HG02973 (cell line): ENCODE data around the gene LPA.
"Not testable (repeated sequence)": the region's sequence is repeated elsewhere in the genome, so short reads cannot be mapped to it uniquely, and the experiment has no call there.

Experiments
- ATAC-seq: cut with Tn5 transposase; IDR thresholded peaks from one replicate; pipeline ENCODE4 v1.9.1; 2021; ENCODE audit warnings: moderate library complexity; ENCODE audit not compliant: unreplicated experiment

LPA gene

DNA sequence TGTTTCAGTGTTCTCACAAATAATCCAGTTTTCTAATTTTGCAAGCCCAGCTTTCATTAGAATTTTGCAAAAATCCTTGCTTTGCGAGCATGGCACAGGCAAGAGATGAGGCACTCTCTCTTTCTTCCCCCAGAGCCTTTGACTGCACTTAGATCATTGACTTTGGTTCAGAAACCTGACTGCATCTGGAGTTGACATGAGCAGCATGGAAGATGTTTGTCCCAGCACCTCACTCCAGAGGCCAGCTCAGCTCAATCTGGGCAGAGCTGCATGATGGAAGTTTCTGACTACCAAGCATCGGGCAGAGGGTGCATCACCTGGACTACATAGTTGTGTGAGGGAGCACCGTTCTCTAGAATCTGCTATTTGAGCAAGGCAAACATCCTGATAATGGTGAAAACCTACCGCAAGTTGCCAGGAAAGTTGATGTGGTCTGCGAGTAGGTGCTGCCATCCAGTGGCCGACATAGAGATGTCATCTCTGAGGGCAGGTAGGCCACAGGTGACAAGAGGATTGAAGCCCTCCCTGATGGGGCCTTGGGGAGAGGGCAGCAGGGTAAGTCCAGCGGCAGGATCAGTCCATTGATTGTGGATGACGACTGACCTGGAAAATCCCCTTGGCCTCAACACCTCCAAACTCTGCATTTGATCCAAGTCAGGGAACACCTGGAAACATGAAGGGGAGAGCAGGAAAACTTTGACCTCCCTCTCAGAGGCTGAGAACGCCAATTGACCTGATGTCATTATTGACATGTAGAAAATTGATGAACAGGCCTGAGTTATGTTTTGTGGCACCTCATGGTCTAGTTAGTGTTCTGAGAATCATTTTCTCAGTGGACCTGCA, 3.8 kb upstream of the LPA start:
- ATAC-seq = peak; percentile 83

DNA sequence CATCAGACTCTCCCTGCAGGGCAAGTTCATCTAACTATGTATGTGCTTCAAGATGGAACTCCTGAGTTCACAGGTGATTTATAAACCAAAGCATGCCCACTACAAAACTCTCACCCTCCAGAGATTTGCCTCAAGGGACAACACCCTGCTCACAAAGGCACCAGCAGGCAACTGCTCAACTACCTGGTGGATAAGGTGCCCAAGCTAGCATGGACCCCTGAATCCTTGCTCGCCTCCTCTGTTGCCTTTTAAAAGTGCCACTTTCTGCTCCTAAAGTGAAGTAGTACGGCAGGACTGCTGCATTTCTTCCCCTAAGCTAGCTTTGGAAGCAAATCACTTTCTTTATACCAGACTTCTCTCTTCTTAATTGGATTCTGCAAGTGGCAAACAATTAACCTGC, 1.2 kb downstream of the LPA start:
- no peak for ATAC-seq

DNA sequence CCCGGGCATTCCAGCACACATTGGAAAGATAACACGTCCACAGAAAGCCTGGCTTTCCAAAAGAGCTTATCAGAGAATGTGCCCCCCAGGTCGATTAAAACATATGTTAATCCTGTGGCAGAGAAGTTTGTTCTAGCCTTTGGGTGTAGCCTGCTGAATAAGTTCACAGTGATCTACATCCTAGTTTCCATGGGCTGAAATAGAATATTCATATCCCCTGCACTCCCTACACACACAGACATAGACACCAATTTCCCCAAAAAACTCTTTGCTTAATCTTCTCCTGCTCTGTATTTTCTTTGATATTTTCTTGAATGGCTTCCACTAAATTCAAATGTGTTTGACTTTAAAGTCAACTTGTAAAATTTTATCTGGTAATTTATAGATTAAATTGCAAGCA, 1.6 kb downstream of the LPA start:
- no peak for ATAC-seq

- ATAC-seq = no peak
Measured at GRCh38 chr6:160661216-160661615, 2.9 kb downstream of the LPA start.

- no peak for ATAC-seq
Measured at GRCh38 chr6:160659562-160659961, 4.5 kb downstream of the LPA start.

DNA sequence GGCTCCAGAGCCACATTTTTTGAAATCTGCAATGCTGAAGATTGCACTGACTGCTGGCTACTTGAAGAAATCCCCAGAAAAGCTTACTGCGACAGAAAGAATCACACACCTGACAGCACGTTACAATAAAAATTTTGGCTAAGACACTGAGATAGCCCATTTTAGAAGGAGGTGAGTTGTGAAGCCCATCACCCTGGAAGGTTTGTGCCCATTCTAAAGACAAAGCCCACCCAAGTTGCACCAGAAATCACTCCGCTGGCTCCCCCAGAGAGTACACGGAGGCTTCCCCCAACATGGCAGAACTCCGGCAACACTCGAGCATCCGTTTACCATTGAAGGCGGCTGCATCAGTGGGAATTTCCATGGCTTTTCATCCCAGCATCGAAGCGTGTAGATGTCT, 29.4 kb downstream of the LPA start:
- no peak for ATAC-seq

DNA sequence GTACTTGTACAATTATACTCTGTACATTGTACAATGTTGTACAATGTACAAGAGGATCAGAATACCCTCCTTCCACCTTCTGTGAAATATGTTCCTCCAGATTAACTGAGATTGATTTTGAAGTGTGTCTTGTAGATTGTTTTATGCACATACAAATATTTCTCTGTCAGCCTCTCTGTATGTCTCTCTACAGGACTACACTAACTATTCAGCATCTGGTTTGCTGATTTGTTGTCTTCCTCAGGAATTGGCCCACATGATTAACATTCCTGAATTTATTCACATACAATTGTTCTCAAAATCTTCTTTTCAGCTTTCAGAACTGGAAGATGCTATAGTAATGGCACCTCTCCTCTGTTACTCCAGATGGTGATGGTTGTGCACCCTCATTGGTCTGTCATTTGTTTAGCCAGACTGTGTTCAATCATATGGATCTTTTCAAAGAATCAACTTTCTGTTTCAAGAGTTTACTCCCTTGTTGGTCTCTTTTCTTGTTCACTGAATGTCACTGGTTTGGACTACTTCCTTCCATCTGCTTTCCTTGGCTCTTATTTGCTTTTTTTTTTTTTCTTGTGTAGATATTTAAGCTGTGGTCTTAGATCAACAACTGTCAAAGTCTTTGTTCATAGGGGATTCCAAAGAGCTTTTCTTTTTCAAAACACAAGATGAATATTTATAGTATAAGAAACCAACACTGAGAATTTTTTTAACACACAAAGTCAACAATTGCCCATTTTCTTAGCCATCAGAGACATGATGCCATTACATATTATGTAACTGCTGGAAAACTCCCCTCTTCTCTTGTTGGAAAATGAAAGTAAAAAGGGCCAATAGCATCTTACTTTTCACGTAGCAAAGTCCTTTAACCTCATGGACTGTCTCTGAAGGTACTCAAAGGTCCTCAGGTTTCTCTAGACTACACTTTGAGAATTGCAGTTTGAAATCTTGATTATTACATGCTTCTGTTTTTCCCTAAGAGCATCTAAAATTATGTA, 67.9 kb downstream of the LPA start:
- no peak for ATAC-seq

DNA sequence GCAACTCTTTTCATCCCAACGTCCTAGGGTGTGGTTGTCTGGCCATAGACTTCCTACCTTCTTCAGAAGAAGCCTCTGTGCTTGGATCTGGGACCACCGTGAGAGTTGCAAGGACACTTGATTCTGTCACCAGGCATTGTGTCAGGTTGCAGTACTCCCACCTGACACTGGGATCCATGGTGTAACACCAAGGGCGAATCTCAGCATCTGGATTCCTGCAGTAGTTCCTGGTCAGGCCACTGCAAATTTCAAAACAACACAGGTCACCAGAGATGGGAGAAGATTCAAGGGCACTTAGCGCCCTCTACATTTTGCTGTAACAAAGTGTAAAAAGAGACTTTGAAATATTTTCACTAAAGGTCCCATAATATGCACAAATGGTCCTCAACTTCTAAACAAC, 68.8 kb downstream of the LPA start:
- ATAC-seq = not testable (repeated sequence)

DNA sequence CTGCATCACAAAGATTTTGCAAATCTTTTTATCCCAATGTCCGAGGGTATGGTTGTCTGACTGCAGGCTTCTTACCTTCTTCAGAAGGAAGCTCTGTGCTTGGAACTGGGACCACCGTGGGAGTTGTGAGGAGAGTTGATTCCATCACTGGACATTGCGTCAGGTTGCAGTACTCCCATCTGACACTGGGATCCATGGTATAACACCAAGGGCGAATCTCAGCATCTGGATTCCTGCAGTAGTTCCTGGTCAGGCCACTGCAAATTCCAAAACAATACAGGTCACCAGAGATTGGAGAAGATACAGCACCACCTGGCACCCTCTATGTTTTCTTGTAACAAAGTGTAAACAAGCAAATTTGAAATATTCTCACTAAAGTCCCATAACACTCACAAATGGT, 77.7 kb downstream of the LPA start:
- ATAC-seq = no peak

DNA sequence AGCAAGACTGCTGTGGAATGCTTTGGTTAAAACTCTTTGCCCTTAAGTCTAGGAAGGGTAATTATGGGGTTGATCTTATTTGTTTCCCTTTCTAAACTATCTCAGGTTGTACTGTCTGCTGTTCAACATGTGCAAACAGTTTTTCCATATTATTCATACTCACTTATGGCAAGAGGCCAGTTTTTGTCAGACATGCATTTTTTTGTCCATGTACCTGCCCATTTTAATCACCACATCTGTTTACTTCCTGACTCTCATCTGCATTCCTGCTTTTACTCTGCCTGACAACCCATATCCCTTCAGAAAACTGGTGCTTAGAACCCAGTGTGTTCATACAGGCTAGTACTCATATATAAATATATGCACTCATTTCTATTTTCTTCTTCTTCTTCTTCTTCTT, 80.3 kb downstream of the LPA start:
- no peak for ATAC-seq

- ATAC-seq = no peak
Measured at GRCh38 chr6:160581406-160581805, 82.7 kb downstream of the LPA start.

DNA sequence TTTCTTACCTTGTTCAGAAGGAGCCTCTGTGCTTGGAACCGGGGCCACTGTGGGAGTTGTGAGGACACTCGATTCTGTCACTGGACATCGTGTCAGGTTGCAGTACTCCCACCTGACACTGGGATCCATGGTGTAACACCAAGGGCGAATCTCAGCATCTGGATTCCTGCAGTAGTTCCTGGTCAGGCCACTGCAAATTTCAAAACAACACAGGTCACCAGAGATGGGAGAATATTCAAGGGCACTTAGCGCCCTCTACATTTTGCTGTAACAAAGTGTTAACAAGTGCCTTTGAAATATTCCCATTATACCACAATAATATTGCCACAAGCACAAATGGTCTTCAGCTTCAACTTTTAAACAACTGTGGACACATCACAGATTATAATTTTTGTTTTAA, 85.6 kb downstream of the LPA start:
- ATAC-seq = not testable (repeated sequence)

GRCh38 chr6:160573943-160574342, 90.1 kb downstream of the LPA start:
- no peak for ATAC-seq

DNA sequence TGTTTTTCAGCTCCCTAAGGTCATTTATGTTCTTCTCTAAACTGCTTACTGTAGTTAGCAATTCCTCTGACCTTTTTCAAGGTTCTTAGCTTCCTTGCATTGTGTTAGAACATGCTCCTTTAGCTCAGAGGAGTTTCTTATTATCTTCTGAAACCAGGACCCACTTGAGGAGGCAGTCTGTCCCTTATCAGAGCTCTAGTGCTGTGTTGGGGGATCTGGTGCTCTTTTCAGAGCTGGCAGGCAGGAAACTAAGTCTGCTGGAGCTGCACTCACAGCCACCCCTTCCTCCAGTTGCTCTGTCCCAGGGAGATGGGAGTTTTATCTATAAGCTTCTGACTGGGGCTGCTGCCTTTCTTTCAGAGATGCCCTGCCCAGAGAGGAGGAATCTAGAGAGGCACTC, 92.9 kb downstream of the LPA start:
- not testable (repeated sequence) for ATAC-seq

- no peak for ATAC-seq
Measured at GRCh38 chr6:160544802-160545201, 119.3 kb downstream of the LPA start.

- no peak for ATAC-seq
Measured at GRCh38 chr6:160535270-160535669, 128.8 kb downstream of the LPA start.

- ATAC-seq = peak; percentile 78
Measured at GRCh38 chr6:160534050-160534696, 129.9 kb downstream of the LPA start.

- ATAC-seq = no peak
Measured at GRCh38 chr6:160532315-160532714, 131.8 kb downstream of the LPA start.

- no peak for ATAC-seq
Measured at GRCh38 chr6:160531826-160532225, 132.2 kb downstream of the LPA start.

DNA sequence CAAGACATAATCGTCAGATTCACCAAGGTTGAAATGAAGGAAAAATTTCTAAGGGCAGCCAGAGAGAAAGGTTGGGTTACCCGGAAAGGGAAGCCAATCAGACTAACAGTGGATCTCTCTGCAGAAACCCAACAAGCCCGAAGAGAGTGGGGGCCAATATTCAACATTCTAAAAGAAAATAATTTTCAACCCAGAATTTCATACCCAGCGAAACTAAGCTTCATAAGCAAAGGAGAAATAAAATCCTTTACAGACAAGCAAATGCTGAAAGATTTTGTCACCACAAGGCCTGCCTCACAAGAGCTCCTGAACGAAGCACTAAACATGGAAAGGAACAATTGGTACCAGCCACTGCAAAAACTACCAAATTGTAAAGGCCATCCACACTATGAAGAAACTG, 134.6 kb downstream of the LPA start:
- not testable (repeated sequence) for ATAC-seq

DNA sequence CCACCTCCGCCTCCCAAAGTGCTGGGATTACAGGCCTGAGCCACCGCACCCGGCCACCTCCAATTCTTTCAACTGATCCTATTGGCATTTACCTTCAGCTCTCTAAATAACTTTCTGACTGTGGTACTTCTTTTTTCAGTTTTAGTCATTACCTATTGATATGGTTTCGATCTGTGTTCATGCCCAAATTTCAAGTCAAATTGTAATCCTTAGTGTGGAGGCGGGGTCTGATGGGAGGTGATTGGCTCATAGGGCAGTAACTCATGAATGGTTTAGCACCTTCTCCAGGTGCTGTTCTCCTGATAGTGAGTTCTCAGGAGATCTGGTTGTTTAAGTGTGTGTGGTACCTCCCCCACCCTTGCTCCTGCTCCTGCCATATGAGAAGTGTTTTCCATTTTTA, 140.9 kb downstream of the LPA start:
- no peak for ATAC-seq
